Measurements from ENCODE around the gene ATP5F1D.
"Not testable (repeated sequence)": the region's sequence is repeated elsewhere in the genome, so short reads cannot be mapped to it uniquely, and the experiment has no call there.

Gene ATP5F1D

DNA sequence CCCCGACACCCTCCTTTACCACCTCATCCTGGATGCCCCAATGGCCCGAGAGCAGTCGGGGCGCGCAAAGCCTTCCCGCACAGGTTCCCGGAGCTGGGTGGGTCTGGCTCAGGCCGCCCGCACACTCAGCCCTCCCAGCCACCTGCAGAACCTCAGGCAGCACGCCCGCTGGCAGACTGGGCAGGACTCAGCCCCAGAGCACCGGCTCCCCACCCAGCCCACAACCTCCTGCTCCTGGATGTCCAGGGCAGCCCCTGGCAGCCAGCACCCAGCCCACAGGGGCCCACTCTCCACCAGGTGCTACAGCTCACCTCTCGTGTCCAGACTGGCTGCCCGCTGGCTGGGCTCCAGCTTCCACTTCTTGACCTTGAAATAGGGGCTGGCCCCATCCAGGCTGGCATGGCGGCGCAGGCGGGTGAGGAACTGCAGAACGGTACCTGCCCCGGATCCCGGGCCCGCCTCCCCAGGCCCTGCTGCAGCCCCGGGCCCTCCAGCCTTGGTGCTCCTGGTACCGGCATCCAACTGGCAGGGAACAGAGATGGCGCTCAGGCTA, 8.4 kb upstream of the ATP5F1D start:
- no peak for DNase-seq (ENCODE audit: low spot score)

DNA sequence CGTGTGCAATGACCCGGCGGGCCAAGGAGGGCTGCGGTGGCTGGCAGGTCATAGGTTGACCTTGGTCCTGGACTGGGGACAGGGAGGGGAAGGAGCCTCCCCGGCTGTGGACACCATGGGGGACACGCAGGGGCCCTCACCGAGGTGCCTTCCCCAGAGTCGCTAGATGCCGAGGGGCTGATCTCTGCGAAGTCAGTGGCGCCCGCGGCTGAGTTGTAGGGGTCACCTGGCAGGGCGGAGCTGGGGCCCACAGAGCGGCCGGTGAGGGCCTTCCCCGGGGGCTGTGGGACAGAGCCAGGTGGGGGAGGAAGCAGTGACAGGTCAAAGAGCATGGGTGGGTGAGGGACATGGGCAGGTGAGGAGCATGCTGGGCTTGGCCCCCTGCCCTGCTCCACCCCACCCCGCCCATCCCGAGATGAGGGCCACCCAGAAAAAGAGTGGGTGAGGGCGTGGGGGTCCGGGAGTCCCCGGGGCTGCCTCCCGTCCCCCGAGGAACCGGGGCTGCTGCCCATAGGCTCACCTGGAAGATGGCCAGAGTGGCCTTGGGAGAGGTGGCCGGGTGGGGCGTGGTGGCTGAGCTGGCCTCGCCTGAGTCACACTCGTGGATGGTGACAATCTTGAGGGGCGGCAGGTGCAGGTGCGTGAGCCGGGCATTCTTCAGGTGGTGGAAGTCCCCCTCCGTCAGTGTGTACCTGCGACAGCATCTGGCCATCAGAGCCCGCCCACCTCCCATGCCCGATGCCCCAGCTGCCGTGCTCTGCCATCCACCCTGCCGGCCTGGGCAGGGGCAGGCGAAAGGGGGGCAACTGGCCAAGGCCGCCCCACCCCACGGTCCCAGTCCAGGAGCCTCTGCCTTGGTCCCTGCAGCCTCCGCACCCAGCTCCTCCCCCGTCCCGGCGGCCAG, 7.2 kb upstream of the ATP5F1D start:
- DNase-seq (ENCODE audit: low spot score): no peak

DNA sequence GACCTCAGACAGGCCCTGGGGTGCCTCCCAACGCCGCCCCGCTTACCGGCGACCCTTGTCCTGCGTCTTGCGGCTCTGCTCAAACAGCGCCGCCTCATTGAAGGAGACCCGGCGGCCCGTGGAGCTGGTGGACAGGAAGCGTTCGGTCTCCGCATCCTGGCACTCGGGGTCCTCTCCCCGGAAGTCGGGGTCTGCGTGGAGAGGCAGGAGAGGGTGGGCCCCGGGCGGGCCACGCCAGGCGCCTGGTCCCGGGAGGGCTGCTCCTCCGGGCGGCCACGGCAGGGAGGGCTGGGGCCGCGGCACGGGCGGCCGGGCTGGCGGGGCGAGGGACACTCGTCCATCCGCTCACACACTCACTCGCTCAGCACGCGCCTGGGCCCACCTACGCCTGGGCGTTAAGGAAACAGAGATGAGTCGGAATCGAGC, 6.6 kb upstream of the ATP5F1D start:
- DNase-seq (ENCODE audit: low spot score): no peak

DNA sequence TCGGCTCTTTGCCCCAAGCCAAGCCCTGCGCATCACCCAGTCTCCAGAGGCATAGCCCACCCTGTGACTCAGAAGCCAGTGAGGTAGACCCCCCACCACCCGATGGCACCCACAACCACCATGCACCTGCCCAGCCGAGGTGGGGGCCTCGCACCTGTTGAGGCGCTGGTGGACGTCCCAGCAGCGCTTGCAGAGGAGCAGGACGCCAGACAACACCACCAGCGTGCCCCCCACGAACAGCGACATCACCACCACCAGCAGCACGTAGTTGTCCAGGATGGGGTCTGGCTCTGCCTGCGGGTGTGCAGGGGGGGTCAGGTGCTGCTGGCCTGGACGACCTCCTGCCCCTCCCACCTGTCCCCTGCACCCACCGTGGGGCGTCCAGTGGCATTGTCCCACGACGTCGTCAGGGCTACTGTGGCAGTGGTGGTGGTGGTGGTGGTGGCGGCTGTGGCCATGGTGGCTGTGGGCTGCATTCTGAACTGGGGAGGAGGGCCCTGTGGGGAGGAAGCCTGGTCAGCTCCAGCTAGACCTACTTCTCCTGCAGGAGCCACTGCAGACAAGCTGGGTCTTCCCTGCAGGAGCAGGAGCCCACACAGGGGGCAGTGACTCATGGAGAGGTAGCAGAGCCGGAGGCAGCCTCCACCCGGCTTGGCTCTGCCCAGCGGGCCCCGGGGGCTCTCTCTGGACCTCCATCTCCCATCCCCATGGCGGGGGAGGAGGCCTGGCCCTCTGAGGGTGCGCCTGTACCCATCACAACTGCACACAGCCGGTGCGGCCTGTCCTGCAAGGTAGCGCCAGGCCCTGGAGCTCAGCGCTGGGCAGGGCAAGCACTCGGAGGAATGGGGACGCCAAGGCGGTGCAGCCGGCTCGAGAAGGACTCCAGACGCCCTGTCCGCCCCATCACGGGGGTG, 5.7 kb upstream of the ATP5F1D start:
- no peak for DNase-seq (ENCODE audit: low spot score)

DNA sequence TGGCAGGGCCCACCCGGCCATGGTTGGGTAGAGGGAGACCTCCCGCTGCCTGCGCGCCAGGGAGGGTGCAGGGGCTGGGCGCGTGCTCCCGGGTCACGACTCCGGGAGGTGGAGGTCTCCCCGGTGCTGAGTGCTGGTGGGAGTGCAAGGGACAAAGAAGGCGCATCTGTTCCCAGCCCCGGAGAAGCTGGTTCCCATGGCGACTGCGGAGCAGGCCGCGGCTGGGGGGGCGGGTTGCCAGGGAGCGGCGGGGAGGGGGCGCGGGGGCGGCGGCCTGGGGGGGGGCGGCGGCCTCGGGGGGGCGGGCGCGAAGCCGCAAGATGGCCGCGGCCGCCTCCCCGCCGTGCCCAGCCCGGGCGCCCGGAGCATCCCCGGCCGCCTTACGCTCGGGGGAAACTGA, 5.0 kb upstream of the ATP5F1D start:
- DNase-seq (ENCODE audit: low spot score): peak; percentile 42

DNA sequence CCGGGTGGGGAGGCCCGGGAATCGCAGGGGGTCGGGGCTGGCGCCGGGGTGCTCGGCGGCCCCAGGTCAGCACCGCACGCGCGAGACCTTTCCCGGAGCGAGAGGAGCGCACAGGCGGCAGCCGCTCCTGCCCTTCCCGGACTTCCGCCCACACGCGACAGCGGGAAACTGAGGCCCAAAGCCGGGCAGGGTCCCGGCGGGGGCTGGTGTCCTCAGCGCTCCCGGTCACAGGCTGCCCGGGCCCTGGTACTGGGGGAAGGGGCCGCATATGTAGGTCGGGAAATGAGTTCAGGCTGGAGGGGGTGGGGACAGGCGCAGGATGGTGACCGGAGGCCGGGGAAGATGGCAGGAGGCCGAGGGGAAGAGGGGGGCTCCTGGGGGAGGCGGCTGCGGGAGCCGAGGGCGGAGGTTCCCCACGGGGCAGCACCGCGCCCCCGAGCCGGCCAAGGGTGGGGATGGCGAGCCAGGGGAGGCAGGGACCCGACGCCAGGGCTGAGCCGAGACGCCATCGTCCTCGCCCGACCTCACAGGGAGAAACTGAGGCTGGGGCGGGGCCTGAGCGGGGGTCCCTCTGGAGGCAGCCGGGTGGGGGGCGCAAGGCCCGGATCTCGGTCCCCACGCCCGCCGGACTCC, 4.4 kb upstream of the ATP5F1D start:
- DNase-seq (ENCODE audit: low spot score): peak; percentile 67

DNA sequence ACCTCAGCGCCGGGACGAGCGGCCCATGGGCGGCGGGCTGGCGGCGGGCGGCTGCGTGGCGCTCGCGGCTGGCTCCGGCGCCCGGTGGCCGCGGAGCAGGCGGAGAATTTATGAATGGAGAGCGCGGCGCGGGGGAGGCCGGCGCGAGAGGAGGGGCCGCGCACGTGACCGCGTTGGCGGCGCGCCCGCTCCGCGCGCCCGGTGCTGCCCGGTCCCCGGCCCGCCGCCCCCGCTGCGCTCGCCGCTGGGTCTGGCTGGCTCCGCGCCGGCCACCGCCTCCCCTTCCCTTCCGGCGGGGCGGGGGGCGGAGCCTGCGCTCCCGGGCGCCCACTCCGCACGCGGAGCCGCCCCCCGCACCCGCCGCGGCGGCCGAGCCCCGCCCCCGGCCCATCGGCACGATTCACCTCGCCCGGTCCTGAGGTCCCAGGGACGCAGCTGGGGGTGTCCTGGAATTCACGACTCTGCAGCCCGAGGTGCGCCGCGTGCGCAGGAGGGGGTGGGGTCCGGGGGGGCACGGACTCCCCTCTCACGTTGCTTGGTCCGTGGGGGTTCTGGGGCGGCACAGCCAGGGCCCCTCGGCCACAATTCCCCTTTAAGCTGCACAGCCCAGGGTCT, 3.7 kb upstream of the ATP5F1D start, which contains the start of gene CBARP:
TSS of gene CBARP (minus strand) at position 252 of the 615 bp plus-strand sequence. CDS start 1,905 bp downstream, outside the sequence.
- DNase-seq (ENCODE audit: low spot score): peak; percentile 82

DNA sequence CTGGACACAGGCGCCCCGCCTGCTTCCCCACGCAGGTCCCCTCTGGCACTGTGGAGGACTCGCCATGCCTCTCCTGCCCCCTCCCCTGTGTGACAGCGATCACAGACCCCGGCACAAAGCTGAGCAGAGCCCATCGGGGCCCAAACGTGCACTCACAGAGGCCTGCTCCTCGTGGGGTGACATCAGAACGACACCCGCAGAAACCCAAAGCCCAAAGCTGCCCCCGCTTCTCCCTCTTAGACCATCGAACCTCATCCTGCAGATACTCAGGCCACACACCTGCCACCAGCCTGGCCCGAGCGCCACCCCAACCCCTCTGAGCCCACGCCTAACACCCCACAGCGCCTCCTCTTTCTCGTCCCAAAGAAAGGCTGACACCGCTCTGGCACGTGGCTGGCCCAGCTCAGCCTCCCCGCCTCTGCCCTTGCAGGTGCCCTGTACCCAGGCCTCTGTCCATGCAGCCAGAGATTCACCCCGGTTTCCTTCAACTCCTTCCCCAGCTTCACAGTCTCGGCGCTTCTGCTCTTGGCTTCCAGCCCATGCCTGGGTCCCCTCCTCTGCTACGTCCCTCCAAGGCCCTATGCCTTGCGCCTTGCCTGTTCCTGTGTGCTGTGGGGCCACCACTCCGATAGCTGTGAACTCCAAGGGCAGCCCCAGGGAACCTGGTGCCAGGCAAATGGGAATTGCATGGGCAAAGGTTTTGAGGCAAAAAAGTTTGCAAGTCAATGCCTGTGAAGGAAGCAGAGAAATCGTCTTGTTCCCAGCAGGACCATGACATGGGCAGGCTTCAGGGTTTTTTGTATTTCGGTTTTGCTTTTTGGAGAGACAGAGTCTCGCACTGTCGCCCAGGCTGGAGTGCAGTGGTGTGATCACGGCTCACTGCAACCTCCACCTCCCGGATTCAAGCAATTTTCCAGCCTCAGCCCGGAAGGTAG, 2.9 kb upstream of the ATP5F1D start:
- DNase-seq (ENCODE audit: low spot score): no peak

DNA sequence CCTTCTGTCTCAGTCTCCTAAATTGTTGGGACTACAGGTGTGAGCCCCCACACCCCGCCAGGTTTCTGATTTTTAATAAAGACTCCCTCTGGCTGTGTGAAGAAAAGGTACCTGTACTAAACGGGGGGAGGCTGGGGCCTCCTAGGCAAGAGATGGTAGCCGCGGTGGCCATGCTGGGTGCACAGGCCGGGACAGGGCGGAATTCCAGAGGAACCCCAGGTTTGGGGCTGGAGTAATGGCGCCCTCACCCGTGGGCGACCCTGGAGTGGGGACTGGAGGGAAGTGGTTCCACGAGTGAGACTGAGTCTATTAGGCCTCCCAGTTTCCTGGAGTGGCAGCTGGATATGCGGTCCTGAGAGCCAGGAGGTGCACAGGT, 2.1 kb upstream of the ATP5F1D start:
- no peak for DNase-seq (ENCODE audit: low spot score)

DNA sequence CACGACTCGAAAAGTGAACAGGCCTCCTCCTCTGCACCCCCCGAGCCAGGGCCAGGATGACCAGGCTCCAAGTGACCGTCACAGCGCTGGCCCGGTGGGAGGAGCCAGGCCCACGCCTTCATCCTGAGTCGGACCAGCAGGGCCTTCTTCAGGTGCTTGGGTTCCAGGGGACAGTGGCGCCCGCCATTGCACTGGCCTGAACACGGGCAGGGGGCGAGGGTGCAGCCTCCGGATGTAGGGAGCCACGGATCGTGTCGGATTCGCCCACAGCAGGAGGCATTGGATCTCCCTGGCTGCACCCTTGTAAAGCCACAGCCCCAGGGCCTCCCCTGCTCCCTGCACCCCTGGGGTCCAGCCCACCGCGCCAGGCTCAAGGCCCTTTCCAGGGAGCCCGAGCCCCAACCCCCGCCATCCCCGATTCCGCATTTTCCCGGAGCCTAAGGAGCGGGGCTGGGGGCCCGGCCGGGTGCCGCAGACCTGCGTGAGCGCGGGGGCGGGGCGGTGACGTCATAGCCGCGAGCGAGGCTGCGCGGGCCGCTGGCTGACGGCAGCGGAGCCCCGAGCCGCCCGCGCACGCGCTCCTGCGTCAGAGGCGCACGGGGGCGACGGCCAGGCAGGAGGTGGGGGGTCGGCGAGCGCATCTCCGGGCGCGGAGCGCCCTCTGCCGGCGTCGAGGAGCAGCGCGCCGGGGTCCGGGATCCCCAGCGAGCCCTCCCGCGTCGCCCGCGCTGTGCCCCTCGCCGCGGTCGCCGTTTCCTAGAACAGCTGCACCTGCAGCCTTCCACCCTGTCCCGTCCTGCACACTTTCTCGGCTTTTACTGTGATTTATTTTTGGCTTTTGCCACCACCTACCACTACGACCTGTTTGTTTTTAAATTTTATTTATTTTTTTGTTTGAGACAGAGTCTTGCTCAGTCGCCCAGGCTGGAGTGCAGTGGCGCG, 1.5 kb upstream of the ATP5F1D start:
- DNase-seq (ENCODE audit: low spot score): peak; percentile 99

DNA sequence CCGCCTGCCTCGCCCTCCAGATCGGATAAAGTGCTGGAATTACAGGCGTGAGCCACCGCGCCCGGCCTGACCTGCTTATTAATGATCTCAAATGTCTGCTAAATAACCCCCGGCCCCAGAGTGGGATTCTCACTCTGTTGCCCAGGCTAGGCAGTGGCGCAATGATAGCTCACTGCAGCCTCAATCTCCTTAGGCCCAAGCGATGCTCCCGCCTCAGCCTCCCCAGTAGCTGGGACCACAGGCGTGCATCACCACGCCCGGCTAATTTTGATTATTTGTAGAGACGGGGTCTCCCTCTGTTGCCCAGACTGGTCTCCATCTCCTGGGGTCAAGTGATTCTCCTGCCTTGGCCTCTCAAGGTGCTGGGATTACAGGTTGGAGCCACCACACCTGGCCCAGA, 626 bp upstream of the ATP5F1D start:
- no peak for DNase-seq (ENCODE audit: low spot score)

DNA sequence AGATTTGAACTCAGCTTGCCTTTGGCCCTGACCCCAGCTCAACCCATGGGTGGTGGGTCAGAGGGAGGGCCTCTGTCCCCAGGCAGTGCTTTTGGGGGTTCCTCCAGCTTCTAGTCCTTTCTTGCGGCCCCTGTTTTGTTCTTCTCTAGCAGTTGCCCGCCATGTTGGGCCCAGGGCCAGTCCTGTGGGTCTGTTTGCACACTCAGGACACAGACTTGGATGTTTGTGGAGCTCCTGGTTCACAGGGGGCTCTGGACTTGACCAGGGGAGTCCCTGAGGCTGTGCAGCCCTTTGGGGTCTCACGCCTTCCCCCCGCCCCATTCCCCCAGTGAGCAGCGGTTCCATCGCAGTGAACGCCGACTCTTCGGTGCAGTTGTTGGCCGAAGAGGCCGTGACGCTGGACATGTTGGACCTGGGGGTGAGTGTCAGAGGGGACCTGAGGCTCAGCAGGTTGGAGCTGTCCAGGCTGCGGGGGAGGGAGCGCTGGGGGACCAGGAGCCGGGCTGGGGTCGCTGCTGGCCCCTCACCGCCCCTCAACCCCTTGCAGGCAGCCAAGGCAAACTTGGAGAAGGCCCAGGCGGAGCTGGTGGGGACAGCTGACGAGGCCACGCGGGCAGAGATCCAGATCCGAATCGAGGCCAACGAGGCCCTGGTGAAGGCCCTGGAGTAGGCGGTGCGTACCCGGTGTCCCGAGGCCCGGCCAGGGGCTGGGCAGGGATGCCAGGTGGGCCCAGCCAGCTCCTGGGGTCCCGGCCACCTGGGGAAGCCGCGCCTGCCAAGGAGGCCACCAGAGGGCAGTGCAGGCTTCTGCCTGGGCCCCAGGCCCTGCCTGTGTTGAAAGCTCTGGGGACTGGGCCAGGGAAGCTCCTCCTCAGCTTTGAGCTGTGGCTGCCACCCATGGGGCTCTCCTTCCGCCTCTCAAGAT, 2.5 kb downstream of the ATP5F1D start:
- DNase-seq (ENCODE audit: low spot score): peak; percentile 90

DNA sequence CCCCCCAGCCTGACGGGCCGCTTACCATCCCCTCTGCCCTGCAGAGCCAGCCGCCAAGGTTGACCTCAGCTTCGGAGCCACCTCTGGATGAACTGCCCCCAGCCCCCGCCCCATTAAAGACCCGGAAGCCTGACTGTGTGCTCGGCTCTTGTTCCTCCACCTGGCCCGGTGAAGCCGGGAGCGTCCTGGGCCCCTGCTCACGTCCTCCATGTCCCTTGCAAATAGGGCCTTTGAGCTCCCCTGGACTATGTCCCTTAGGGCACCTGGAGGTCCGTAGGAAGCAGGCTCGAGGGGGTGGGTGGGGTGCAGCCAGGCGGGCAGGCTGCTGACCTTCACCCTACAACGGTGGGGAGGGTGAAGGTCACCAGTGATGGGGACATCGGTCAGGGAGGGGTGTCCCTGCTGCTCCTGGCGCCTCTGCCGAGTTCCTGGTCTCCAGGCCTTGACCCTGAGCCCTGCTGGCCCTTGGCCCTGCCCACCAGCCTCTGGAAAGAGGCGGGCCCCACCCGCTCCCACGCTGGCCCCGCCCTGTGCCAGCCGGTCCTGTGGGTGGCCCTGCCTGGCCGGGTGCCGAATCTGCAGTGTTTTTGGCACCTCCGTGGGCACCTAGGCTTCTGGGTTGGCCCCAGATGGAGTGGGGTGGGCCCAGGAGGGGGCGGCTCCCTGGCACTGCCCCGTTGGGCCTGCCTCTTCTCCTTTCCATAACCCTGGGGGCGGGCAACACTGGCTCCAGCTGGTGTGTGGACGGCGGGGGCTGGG, 3.3 kb downstream of the ATP5F1D start:
- DNase-seq (ENCODE audit: low spot score): peak; percentile 44

DNA sequence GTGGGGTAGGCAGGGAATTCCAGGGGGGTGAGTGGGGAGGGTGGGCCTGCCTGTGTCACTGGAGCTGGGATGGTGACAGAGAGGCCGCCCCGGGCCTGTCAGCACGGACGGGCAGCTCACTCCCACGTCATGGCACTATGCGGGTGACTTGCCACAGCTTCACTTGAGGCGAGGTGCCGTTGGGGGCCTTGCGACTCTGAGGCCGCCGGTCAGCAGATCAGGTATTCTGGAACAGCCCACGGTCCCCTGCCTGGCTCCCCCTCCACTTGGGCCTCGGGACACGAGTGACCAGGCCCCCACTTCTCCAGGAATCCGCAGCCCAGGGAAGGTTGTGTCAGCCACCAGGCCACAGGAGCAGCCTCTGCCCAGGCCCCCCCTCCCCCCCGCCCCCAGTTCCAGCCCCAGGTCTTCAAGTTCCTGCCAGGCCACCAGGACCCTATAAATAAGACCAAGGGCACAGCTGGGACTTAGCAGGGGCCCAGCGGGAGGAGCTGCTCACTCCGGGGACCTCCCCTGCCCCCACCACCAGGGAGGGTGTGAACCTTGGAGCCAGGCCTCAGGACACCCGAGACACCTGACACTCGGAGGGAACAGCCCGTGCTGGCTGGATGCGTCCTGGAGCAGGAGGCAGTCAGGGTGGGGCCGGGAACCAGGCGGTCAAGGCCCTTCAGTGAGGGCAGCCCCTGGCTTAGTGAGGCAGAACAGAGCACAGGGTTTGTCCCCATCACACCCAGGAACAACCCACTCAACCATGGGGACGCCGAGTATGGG, 4.1 kb downstream of the ATP5F1D start:
- no peak for DNase-seq (ENCODE audit: low spot score)

DNA sequence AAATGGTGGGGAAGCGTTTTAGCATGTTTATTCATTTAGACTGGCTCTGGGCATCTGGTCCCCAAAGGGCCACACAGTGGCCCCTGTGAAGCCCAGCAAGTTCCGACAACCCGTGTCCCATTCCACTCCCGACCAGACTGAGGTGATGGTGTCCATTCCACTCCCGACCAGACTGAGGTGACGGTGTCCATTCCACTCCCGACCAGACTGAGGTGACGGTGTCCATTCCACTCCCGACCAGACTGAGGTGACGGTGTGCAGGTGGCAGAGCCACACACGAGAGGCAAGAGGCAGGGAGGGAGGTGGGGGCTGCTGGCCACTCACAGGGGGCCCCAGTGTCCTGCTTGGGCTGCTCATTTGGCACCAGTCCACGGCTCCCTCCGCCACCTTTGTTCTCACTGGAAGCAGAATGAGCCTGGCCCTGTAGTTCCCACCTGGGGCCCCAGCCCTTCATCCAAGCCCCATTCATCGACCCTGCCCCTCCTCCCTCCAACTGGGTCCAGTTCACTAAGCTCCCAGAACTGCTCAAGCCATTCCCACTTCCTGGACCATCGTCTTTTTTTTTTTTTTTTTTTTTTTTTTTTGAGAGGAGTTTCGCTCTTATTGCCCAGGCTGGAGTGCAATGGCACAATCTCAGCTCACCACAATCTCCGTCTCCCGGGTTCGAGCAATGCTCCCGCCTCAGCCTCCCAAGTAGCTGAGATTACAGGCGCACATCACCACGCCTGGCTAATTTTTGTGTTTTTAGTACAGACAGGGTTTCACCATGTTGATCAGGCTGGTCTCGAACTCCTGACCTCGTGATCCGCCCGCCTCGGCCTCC, 4.9 kb downstream of the ATP5F1D start:
- not testable (repeated sequence) for DNase-seq (ENCODE audit: low spot score)

DNA sequence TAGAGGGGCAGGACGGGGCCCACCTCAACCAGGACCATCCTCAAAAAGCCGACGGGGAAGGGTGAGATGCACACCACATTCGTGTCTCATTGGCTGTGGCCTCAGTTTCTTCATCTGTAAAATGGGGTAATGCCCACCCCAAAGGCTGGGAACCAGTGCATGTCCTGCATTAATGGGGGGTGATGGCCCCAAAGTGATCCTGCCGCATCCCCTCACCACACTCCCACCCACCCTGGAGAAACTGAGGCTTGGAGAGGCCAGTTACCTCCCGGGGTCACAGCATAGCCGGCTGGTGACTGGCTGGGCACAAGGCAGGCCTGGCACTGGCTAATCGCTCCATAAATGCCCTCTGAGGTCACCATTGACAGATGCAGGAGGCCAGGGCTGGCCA, 6.2 kb downstream of the ATP5F1D start:
- DNase-seq (ENCODE audit: low spot score): no peak
